ENCODE results near the gene ZCRB1.

Gene ZCRB1

DNA sequence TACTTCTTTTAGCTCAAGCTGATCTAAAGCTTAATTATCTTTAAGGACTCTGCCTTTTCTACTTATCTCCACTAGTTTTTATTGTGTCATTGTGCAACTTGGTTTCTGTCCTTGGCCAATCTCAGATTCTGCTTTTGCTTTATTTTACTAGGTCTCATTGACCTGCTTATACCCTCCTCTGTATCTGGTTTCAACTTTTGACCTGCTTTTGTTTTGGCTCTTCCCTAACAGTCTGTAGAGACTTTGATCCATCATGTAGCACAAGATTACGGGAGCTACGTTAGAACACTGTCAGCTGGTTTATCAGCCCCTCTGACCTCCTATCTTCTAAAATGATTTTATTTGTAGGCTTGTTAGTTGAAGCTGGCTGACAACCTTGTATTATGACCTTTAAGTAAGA is 43.6 kb downstream of the ZCRB1 start:
- DNase-seq = no peak

DNA sequence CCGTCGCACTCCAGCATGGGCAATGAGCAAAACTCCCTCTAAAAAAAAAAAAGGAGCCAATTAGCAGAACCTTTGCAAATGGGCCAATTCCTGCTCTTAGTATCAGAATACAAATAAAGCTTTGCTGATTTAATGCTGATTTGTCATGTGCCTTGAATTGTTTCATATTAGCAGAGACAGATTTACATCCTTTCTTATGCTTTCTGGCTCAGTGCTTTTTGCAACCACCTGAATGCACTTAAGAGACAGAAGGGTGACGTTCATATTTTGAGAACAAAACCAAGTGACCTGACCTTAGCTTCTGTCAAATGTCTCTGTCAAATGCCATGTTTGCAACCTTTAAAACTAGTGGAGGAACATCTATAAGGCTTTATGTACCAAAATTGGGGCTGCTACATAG is 44.0 kb downstream of the ZCRB1 start:
- DNase-seq = no peak

DNA sequence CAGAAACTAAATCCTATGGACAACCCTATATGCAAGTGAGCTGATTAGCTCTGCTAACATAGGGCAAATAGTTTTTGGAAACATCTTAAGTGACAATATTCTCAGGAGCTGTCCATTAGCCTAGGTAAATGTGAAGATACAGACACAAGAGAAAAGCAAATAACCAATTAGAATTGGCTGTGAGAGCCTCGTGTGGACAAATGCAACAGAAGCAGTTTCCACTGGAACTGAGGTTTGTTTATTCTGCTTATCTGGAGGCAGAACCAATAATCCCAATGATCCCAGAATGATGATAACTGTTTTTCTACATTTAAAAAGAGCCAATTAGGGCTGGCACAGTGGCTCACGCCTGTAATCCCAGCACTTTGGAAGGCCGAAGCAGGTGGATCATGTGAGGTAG is 44.6 kb downstream of the ZCRB1 start:
- no peak for DNase-seq

DNA sequence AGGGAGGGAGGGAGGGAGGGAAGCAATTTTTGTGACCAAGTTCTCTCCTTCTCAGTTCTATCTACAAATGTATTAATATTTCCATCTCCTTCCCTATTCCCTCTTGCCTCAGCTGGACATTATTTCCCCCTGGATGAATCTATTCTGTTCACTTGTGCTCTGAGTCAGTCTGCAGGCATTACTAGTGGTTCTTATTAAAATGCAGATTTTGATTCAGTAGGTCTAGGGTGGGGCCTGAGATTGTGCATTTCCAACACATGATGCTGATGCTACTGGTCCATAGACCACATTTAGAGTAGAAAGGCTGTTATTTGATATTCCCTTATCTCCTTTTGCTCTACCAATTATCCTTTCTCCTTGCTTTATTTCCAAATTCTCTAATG is 47.8 kb downstream of the ZCRB1 start:
- DNase-seq = no peak

DNA sequence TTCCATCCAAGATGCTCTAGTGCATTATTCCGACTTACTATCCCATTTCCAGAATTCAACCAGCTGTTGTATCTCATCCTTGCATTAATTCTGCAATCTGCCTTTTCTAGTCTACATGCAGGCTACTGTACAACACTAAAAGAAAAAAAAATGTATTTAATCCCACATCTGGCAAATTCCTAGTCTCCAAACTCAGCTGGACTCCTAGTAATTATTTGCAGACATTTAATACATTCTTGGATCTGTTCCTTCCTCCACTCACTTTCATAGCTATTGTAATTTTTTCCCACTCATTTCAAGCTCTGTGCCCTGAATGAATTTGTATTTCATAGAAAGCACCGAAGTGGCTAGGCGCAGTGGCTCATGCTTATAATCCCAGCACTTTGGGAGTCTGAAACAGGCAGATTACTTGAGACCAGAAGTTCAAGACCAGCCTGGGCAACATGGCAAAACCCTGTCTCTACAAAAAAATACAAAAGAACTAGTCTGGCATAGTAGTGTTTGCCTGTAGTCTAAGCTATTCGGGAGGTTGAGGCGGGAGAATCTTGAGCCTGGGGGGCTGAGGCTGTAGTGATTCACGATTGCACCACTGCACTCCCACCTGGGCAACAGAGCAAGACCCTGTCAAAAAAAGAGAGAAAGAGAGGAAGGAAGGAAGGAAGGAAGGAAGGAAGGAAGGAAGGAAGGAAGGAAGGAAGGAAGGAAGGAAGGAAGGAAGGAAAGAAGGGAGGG is 48.3 kb downstream of the ZCRB1 start:
- DNase-seq = no peak

DNA sequence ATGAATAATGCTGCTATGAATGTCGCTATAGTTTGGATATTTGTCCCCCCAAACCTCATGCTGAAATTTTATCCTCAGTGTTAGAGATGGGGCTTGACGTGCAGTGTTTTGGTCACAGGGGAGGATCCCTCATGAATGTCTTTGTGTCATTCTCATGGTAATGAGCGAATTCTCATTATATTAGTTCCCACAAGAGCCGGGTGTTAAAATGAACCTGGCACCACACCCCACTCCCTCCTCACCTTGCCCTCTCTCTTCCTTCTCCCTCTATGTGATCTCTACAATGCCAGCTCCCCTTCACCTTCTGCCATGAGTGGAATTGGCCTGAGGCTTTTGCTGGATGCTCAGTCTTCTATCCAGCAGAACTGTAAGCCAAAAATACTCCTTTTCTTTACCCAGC is 50.4 kb downstream of the ZCRB1 start:
- DNase-seq = no peak

DNA sequence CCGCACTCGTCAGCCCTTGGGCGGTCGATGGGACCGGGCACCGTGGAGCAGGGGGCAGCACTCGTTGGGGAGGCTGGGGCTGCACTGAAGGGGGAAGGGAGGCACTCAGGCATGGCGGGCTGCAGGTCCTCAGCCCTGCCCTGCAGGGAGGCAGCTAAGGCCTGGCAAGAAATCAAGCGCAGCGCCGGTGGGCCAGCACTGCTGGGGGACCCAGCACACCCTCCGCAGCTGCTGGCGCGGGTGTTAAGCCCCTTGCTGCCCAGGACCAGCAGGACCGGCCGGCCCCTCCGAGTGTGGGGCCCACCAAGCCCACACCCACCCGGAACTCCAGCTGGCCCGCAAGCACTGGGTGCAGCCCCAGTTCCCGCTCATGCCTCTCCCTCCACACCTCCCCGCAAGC is 52.2 kb downstream of the ZCRB1 start:
- no peak for DNase-seq

DNA sequence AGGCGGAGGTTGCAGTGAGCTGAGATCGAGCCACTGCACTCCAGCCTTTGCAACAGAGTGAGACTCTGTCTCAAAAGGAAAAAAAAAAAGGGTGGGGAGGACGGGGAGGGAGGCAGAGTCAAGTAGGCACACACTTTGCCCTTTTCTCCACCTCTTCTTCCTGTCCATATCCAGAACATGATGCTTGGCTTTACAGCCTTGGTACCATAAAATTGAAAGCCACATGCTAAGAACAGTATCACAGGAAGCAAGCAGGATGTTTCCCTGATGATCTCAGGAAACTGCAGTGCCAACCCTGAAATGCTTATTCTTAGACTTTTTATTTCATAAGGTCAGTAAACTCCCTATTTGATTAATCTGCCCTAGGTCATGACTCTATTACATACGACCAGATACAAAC is 55.3 kb downstream of the ZCRB1 start:
- no peak for DNase-seq

DNA sequence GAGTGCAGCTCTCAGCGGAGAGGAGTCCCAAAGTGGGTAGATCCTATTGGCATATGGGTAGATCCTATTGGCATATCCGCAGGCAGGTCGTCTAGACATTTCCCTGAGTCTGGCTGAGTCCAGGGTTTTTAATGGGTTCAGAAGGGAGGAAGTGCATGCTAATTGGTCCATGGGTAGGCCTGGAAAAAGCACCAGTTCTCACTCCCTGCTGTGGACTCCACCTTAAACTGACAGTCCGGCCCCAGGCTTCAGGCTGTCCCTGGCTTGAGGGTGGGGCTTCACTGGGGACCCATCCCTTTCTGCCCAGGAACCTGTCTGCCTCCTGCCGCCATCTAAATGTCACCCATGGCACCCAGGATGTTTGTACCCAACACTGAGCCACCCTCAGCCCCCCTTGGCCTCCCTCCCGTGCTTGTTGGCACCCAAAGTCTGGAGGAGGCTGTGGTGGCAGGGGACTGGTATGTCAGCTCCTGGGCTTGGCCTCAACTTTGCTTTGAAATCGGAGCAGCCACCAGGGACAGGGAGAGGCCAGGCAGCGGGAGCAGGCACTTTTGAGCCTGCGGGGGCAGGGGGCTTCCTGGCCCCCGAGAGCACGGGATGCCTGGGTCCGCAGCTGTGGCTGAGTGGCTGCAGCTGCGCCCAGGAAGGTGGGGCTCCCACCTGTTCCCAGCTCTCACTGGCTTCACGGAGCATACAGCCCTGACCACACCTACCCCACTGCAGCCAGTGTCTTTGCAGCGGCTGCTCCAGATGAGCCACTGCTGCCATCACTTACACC is 58.3 kb downstream of the ZCRB1 start:
- no peak for DNase-seq

DNA sequence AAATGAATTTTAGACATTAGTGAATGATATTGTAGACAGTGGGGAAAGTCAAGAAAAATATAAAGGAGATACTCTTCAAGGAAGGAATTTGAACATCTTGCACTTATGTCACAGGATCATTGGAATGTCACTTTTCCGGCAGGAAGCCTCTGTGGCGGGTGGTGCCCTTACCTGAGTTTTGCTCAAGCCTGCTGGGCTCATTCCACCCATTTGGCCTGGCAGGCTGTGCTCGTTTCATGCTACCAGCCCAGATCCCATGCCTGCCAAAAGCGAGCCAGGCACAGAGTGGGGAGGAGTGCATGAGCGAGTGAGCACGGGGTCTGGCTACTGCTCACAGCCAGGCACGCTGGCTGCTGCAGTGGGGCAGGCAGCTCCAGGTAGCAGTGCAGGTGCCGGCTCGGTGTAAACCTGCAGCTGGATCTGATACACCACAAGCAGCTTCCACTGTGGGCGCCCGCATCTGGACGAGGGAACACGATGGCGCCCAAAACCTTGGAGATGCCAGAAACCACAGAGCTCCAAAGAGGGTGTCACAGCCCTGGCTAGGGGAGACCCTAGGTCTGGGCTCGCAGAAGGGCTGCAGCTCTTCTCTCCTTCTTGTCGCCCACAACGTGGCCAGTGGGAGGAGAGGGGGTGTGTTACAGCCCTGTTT is 59.2 kb downstream of the ZCRB1 start:
- DNase-seq = no peak

DNA sequence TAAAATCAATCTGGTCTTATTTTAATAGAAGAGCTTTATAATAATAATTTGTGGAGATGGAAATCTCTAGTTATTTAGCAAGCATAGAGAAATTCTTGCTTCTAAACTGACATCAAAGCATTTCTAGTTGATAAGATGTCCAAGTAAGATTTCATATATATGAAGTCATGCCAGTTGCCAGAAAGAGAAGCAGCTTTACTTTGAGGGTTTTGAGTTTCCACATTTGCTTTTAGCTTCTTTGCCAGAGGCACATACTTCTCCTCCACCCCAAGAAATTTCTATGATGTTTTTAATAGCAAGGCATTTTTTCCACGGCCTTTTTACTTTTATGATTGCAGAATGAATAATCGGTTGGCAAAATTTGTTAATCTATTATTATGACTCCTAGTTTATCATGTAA is 63.6 kb downstream of the ZCRB1 start:
- DNase-seq = no peak
